Left ventricle myocardium inferior (tissue), 1 donor: ENCODE measurements around the gene AP1B1. TPM values are rescaled to one million over a fixed set of nuclear protein-coding genes. Genes with fewer than 3 reads are reported as not detected.

Experiments used
- DNase-seq: peaks from one replicate; pipeline ENCODE4 v3.0.0-alpha.2; 2020
- H3K27ac ChIP-seq: fragments of 200-600 bp; replicated peaks from 2 replicates; pipeline ENCODE4 v1.8.0; 2021
- H3K27me3 ChIP-seq: fragments of 200-600 bp; 2 replicates; pipeline ENCODE4 v1.8.0; 2021; ENCODE audit warnings: low read depth
- H3K36me3 ChIP-seq: fragments of 200-600 bp; 2 replicates; pipeline ENCODE4 v1.8.0; 2021
- H3K4me1 ChIP-seq: fragments of 200-600 bp; 2 replicates; pipeline ENCODE4 v1.8.0; 2021
- H3K4me3 ChIP-seq: fragments of 200-600 bp; 2 replicates; pipeline ENCODE4 v1.8.0; 2021; ENCODE audit warnings: mild to moderate bottlenecking, moderate library complexity
- H3K9me3 ChIP-seq: fragments of 200-600 bp; replicated peaks from 2 replicates; pipeline ENCODE4 v1.8.0; 2021
- intact Hi-C: fragments of 100-400 bp; cut with micrococcal nuclease; formaldehyde crosslinking; loops from one replicate; pipeline ENCODE4 v1.11.0; 2022
- total RNA-seq: library from RNA; stranded (reverse); fragmentation: NEBNext Ultra II Directional; extraction: Animal tissue kit (Norgen Biotek cat#: 25700); gene quantifications from one replicate; pipeline ENCODE4 v1.2.1, GENCODE V29; 2021
- TF ChIP-seq, protein P1 (sequence below): fragments of 200-600 bp; IDR thresholded peaks from 2 replicates; pipeline ENCODE4 v1.8.0; 2021; ENCODE audit warnings: antibody characterized with exemption, mild to moderate bottlenecking, borderline replicate concordance
- donor health status: DM: no; HTN: yes; CAD: no; lungs with severe emphysema.

AP1B1 gene
- total RNA-seq, 1 donor from 2014 or later = 28.2 TPM

- H3K9me3 ChIP-seq = no peaks in the 10 kb centered on the region
- H3K4me1 ChIP-seq = peaks cover 73% of the 10 kb centered on the region
- H3K27ac ChIP-seq = no peak overlapping the region
- intact Hi-C loops = no loop called here
- H3K27me3 ChIP-seq = peaks cover 34% of the 10 kb centered on the region
- TF ChIP-seq, protein P1, sequence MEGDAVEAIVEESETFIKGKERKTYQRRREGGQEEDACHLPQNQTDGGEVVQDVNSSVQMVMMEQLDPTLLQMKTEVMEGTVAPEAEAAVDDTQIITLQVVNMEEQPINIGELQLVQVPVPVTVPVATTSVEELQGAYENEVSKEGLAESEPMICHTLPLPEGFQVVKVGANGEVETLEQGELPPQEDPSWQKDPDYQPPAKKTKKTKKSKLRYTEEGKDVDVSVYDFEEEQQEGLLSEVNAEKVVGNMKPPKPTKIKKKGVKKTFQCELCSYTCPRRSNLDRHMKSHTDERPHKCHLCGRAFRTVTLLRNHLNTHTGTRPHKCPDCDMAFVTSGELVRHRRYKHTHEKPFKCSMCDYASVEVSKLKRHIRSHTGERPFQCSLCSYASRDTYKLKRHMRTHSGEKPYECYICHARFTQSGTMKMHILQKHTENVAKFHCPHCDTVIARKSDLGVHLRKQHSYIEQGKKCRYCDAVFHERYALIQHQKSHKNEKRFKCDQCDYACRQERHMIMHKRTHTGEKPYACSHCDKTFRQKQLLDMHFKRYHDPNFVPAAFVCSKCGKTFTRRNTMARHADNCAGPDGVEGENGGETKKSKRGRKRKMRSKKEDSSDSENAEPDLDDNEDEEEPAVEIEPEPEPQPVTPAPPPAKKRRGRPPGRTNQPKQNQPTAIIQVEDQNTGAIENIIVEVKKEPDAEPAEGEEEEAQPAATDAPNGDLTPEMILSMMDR = no peak
- DNase-seq = no peak
- no peaks in the 10 kb centered on the region for H3K36me3 ChIP-seq
- H3K4me3 ChIP-seq = peak overlapping the region; percentile 67
These were observed 74.5 kb downstream of the AP1B1 start for GRCh38 chr22:29313576-29314466.

GRCh38 chr22:29313126-29313575 is 75.2 kb downstream of the AP1B1 start:
- no peak for DNase-seq
- no peaks in the 10 kb centered on the region for H3K9me3 ChIP-seq
- peak overlapping the region; percentile 97 for H3K27ac ChIP-seq
- H3K36me3 ChIP-seq = no peaks in the 10 kb centered on the region
- intact Hi-C loops = no loop called here
- H3K4me3 ChIP-seq = peak overlapping the region; percentile 67
- TF ChIP-seq, protein P1 = peak; percentile 69
- peaks cover 34% of the 10 kb centered on the region for H3K27me3 ChIP-seq
- H3K4me1 ChIP-seq = peaks cover 79% of the 10 kb centered on the region

GRCh38 chr22:29312218-29313125 is 75.9 kb downstream of the AP1B1 start:
- DNase-seq = no peak
- Histone ChIP-seq H3K4me1 (peaks cover 86% of the 10 kb centered on the region), H3K36me3 (no peaks in the 10 kb centered on the region), H3K27me3 (peaks cover 34% of the 10 kb centered on the region), H3K27ac (peak overlapping the region; percentile 97), H3K4me3 (no peak overlapping the region), H3K9me3 (no peaks in the 10 kb centered on the region)
- intact Hi-C loops = no loop called here
- TF ChIP-seq, protein P1 = no peak

DNA sequence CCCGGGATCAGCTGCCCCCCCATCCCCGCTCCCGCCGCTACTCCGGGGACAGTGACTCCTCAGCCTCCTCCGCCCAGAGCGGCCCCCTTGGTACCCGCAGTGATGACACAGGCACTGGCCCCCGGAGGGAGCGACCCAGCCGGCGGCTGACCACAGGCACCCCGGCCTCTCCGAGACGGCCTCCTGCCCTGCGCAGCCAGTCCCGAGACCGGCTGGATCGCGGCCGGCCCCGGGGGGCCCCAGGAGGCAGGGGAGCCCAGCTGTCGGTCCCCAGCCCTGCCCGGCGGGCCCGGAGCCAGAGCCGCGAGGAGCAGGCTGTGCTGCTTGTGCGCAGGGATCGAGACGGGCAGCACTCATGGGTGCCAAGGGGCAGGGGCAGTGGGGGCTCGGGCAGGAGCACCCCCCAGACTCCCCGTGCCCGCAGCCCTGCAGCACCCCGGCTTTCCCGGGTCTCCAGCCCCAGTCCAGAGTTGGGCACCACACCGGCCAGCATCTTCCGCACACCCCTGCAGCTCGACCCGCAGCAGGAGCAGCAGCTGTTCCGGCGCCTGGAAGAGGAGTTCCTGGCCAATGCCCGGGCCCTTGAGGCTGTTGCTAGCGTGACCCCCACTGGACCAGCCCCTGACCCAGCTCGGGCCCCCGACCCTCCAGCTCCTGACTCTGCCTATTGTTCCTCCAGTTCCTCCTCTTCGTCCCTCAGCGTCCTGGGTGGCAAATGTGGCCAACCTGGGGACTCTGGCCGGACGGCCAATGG is 76.7 kb downstream of the AP1B1 start:
- Histone ChIP-seq H3K4me3 (peak overlapping the region; percentile 94), H3K9me3 (no peaks in the 10 kb centered on the region), H3K27me3 (peaks cover 34% of the 10 kb centered on the region), H3K4me1 (peaks cover 95% of the 10 kb centered on the region), H3K27ac (peak overlapping the region; percentile 97), H3K36me3 (no peaks in the 10 kb centered on the region)
- no peak for DNase-seq
- intact Hi-C loops = no loop called here
- TF ChIP-seq, protein P1 = no peak

- peaks cover 100% of the 10 kb centered on the region for H3K4me1 ChIP-seq
- H3K36me3 ChIP-seq = no peaks in the 10 kb centered on the region
- TF ChIP-seq, protein P1 = no peak
- H3K27ac ChIP-seq = peak overlapping the region; percentile 97
- DNase-seq = peak; percentile 95
- no peaks in the 10 kb centered on the region for H3K9me3 ChIP-seq
- intact Hi-C loops = no loop called here
- H3K4me3 ChIP-seq = peak overlapping the region; percentile 94
- H3K27me3 ChIP-seq = peaks cover 27% of the 10 kb centered on the region
These were observed 77.5 kb downstream of the AP1B1 start for GRCh38 chr22:29310863-29311339.
